PC-9 (cell line): ENCODE measurements around the gene KXD1. TPM values are rescaled to one million over a fixed set of nuclear protein-coding genes. Genes with fewer than 3 reads are reported as not detected.
A peak's percentile ranks its signal among the peaks of the same experiment; 100 is the strongest.

Experiments used
- BruUV-seq: library from RNA; stranded (reverse); fragments of 400-500 nt; replicated peaks from 2 replicates; lab custom pipeline; 2021; lab: Mats Ljungman, UMichigan
- CTCF ChIA-PET: fragments of 300-600 bp; sonication (Branson Sonifier 250); formaldehyde crosslinking; loops from one replicate; lab custom pipeline; 2022; ENCODE audit warnings: antibody characterized with exemption; lab: Charles Lee
- POLR2A ChIA-PET: fragments of 300-600 bp; sonication (Branson Sonifier 250); formaldehyde crosslinking; loops from one replicate; lab custom pipeline; 2022; ENCODE audit warnings: antibody characterized with exemption; ENCODE audit not compliant: unreplicated experiment; lab: Charles Lee
- DNase-seq, 2 experiments: peaks; one replicate each; pipeline versions ENCODE4 v3.0.0 to v3.0.0-alpha.2; 2015 to 2022; ENCODE audit warnings: mixed read lengths in 1 of 2
- H2AFZ ChIP-seq: fragments of 200-600 bp; sonication (generic); 2 replicates; pipeline ENCODE4 v1.8.1; 2017; ENCODE audit warnings: antibody characterized with exemption
- H3F3A ChIP-seq: fragments of 200-600 bp; sonication (generic); 2 replicates; pipeline ENCODE4 v1.8.1; 2017; ENCODE audit warnings: antibody characterized with exemption, mild to moderate bottlenecking, low read depth; ENCODE audit not compliant: insufficient read depth
- H3K27ac ChIP-seq: fragments of 200-600 bp; sonication (generic); 2 replicates; pipeline ENCODE4 v1.6.1; 2016; ENCODE audit warnings: mixed run types
- H3K27me3 ChIP-seq: fragments of 200-600 bp; sonication (generic); 2 replicates; pipeline ENCODE4 v1.6.1; 2016; ENCODE audit warnings: low read depth, mixed run types; ENCODE audit not compliant: insufficient read depth
- H3K36me3 ChIP-seq: fragments of 200-600 bp; sonication (generic); 2 replicates; pipeline ENCODE4 v1.6.1; 2016; ENCODE audit warnings: low read depth, mixed run types
- H3K4me1 ChIP-seq: fragments of 200-600 bp; sonication (generic); replicated peaks from 2 replicates; pipeline ENCODE4 v1.6.1; 2016; ENCODE audit warnings: mixed run types; ENCODE audit not compliant: insufficient read depth
- H3K4me2 ChIP-seq: fragments of 200-600 bp; sonication (generic); 2 replicates; pipeline ENCODE4 v1.6.1; 2017; ENCODE audit warnings: mixed run types
- H3K4me3 ChIP-seq: fragments of 200-600 bp; sonication (generic); 2 replicates; pipeline ENCODE4 v1.6.1; 2016; ENCODE audit warnings: mixed run types
- H3K79me2 ChIP-seq: fragments of 200-600 bp; sonication (generic); 2 replicates; pipeline ENCODE4 v1.6.1; 2017; ENCODE audit warnings: low read depth, mixed run types
- H3K9me2 ChIP-seq: fragments of 200-600 bp; sonication (generic); 2 replicates; pipeline ENCODE4 v1.8.1; 2017; ENCODE audit warnings: mild to moderate bottlenecking; ENCODE audit not compliant: insufficient read depth
- H3K9me3 ChIP-seq: fragments of 200-600 bp; sonication (generic); 2 replicates; pipeline ENCODE4 v1.8.1; 2016; ENCODE audit warnings: low read depth; ENCODE audit not compliant: insufficient read depth
- H4K20me1 ChIP-seq: fragments of 200-600 bp; sonication (generic); 2 replicates; pipeline ENCODE4 v1.8.1; 2017; ENCODE audit not compliant: insufficient read depth
- EZH2 ChIP-seq: fragments of 200-600 bp; sonication (generic); IDR thresholded peaks from 2 replicates; pipeline ENCODE4 v1.8.0; 2017; ENCODE audit warnings: antibody characterized with exemption, low read depth
- intact Hi-C: fragments of 100-400 bp; cut with micrococcal nuclease; formaldehyde crosslinking; loops from one replicate; pipeline ENCODE4 v1.10.0; 2022; ENCODE audit not compliant: unreplicated experiment
- total RNA-seq: library from RNA; stranded (reverse); gene quantifications from 2 replicates; pipeline ENCODE4 v1.2.3, GENCODE V29; 2021
- TF ChIP-seq, protein P1 (sequence below): fragments of 200-600 bp; sonication (generic); conservative IDR thresholded peaks from 2 replicates; pipeline ENCODE4 v1.6.1; 2017; ENCODE audit warnings: mixed run types, antibody characterized with exemption, mild to moderate bottlenecking, moderate library complexity

Gene KXD1
- total RNA-seq, 1 experiment from 2014 or later, result 101 TPM

DNA sequence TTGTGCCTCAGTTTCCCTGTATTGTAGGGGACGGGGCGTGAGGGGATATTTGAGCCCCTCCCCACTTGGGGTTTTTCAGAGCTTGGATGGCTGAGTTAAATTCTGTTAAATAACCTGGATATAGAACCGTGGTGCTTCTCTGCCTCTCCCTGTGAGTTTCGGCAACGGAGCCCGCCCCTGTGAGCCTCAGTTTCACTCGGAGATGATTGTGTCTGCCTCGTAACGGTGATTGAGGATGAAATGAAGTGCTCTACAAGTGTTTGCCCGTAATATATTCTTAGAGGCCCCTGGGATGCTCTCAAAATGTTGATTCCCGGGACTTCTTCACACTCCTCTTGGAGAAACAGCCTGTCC lies 509 bp downstream of the KXD1 start:
- Histone ChIP-seq H3K36me3 (0 out of 2 replicates have a peak, but pooled peaks cover 5% of the 10 kb centered on the region), H3K9me2 (no peaks in the 10 kb centered on the region), H3K4me2 (peak overlapping the region; percentile 98), H3F3A (peaks cover 38% of the 10 kb centered on the region; the same call in 1 of the 2 replicates), H3K27ac (peak overlapping the region; percentile 78), H3K27me3 (no peaks in the 10 kb centered on the region), H4K20me1 (no peaks in the 10 kb centered on the region), H3K79me2 (peaks cover 37% of the 10 kb centered on the region), H3K4me1 (0 out of 2 replicates have a peak, but pooled peaks cover 10% of the 10 kb centered on the region), H3K4me3 (peak overlapping the region; percentile 95), H3K9me3 (no peaks in the 10 kb centered on the region), H2AFZ (peak overlapping the region; percentile 89)
- no peak for TF ChIP-seq EZH2
- TF ChIP-seq, protein P1, sequence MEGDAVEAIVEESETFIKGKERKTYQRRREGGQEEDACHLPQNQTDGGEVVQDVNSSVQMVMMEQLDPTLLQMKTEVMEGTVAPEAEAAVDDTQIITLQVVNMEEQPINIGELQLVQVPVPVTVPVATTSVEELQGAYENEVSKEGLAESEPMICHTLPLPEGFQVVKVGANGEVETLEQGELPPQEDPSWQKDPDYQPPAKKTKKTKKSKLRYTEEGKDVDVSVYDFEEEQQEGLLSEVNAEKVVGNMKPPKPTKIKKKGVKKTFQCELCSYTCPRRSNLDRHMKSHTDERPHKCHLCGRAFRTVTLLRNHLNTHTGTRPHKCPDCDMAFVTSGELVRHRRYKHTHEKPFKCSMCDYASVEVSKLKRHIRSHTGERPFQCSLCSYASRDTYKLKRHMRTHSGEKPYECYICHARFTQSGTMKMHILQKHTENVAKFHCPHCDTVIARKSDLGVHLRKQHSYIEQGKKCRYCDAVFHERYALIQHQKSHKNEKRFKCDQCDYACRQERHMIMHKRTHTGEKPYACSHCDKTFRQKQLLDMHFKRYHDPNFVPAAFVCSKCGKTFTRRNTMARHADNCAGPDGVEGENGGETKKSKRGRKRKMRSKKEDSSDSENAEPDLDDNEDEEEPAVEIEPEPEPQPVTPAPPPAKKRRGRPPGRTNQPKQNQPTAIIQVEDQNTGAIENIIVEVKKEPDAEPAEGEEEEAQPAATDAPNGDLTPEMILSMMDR, result no peak
- BruUV-seq, result no TSS peak
- DNase-seq, result no peak
- POLR2A ChIA-PET, result interaction anchor here (0.6 kb wide), 3 partner anchors 13 to 131 kb away, joined by 3 to 14 read pairs (median 8); no protein-coding TSS in a partner anchor
- intact Hi-C loops, result no loop called here
- CTCF ChIA-PET, result interaction anchor here (0.6 to 1.1 kb wide), 6 partner anchors 13 to 429 kb away, joined by 3 to 10 read pairs (median 9); no protein-coding TSS in a partner anchor

DNA sequence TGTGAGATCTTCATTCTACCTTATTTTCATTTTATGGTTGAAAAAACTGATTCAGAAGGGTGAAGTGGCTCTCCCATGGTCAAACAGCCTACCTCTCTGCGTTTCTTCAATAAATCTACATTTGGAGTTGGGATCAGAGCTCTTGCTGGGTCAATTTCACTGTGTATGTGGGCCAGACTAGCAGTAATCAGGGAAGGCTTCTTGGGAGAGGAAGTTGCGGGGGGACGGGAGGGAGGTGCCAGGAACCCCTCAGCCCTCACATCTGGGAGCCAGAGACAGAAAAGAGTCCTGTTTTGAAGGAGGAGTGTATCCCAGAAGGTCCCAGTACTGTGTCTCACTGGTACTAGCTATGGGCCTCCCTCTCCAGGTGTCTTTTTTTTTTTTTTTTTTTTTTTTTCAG lies 934 bp downstream of the KXD1 start:
- POLR2A ChIA-PET, result interaction anchor here (0.6 kb wide), 3 partner anchors 13 to 132 kb away, joined by 3 to 14 read pairs (median 8); no protein-coding TSS in a partner anchor
- Histone ChIP-seq H3K79me2 (peaks cover 37% of the 10 kb centered on the region), H3K27me3 (no peaks in the 10 kb centered on the region), H3K4me1 (0 out of 2 replicates have a peak, but pooled peaks cover 10% of the 10 kb centered on the region), H3F3A (peaks cover 38% of the 10 kb centered on the region; the same call in 1 of the 2 replicates), H3K9me3 (no peaks in the 10 kb centered on the region), H3K36me3 (0 out of 2 replicates have a peak, but pooled peaks cover 5% of the 10 kb centered on the region), H4K20me1 (no peaks in the 10 kb centered on the region), H3K4me3 (peak overlapping the region; percentile 95), H3K4me2 (peak overlapping the region; percentile 98), H2AFZ (peak overlapping the region; percentile 89; the same call in 1 of the 2 replicates), H3K27ac (peak overlapping the region; percentile 78), H3K9me2 (no peaks in the 10 kb centered on the region)
- no peak for TF ChIP-seq EZH2
- TF ChIP-seq, protein P1, result no peak
- CTCF ChIA-PET, result interaction anchor here (0.6 kb wide), 4 partner anchors 12 to 428 kb away, joined by 3 to 10 read pairs (median 9); no protein-coding TSS in a partner anchor
- no peak for DNase-seq
- intact Hi-C loops, result no loop called here
- BruUV-seq, result TSS peak; percentile 49

DNA sequence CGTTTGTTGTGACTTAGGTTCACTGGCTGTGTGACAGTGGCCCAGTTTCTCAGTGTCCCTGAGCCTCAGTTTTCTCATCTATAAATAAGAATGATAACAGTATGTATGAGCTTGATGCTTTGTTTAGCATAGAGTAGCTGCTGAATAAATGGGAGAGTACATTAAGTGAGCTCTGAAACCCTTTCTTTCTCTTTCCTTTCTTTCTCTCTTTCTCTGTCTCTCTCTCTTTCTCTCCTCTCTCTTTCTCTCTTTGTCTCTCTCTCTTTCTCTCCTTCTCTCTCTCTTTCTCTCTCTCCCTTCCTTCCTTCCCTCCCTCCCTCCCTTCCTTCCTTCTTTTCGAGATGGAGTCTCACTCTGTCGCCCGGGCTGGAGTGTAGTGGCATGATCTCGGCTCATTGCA lies 2.0 kb downstream of the KXD1 start:
- H3K27ac ChIP-seq, result no peak overlapping the region
- H3K4me1 ChIP-seq, result 0 out of 2 replicates have a peak, but pooled peaks cover 10% of the 10 kb centered on the region
- DNase-seq, result no peak
- H3K36me3 ChIP-seq, result peaks cover 5% of the 10 kb centered on the region; the same call in 1 of the 2 replicates
- H3K27me3 ChIP-seq, result no peaks in the 10 kb centered on the region
- no peaks in the 10 kb centered on the region for H4K20me1 ChIP-seq
- peaks cover 37% of the 10 kb centered on the region for H3K79me2 ChIP-seq
- no peak for TF ChIP-seq EZH2
- TF ChIP-seq, protein P1, result no peak
- H3K4me3 ChIP-seq, result no peak overlapping the region
- intact Hi-C loops, result no loop called here
- ChIA-PET CTCF (interaction anchor here (0.6 kb wide), 2 partner anchors 120 to 449 kb away, joined by 3 to 7 read pairs; no protein-coding TSS in a partner anchor), POLR2A (interaction anchor here (0.6 kb wide), 1 partner anchor 39 kb away, joined by 3 read pairs; no protein-coding TSS in a partner anchor)
- H3F3A ChIP-seq, result peaks cover 38% of the 10 kb centered on the region; the same call in 1 of the 2 replicates
- no peaks in the 10 kb centered on the region for H3K9me2 ChIP-seq
- peak overlapping the region; percentile 98; the same call in 1 of the 2 replicates for H3K4me2 ChIP-seq
- no TSS peak for BruUV-seq
- no peaks in the 10 kb centered on the region for H3K9me3 ChIP-seq
- H2AFZ ChIP-seq, result no peak overlapping the region
